Muscle layer of colon (tissue), 2 donors: ENCODE results near the gene RNFT2.
"Not testable (repeated sequence)": the region's sequence is repeated elsewhere in the genome, so short reads cannot be mapped to it uniquely, and the experiment has no call there.

Source experiments
- H3K27ac ChIP-seq: one replicate; pipeline ENCODE4 v1.7.0; 2013; ENCODE audit warnings: low read depth, mild to moderate bottlenecking, low read length, moderate library complexity
- H3K27me3 ChIP-seq, 2 donors: one replicate each; pipeline ENCODE4 v1.7.0; 2013; ENCODE audit warnings: low read length in 2 of 2, mild to moderate bottlenecking in 2 of 2; ENCODE audit not compliant: insufficient read depth in 2 of 2, control insufficient read depth in 1 of 2
- H3K36me3 ChIP-seq: one replicate; pipeline ENCODE4 v1.7.0; 2013; ENCODE audit warnings: mild to moderate bottlenecking, low read length; ENCODE audit not compliant: insufficient read depth
- H3K4me1 ChIP-seq: one replicate; pipeline ENCODE4 v1.7.0; 2013; ENCODE audit warnings: mild to moderate bottlenecking, low read length; ENCODE audit not compliant: insufficient read depth
- H3K4me3 ChIP-seq, 2 donors: one replicate each; pipeline ENCODE4 v1.7.0; 2013; ENCODE audit warnings: low read length in 2 of 2, low read depth in 1 of 2, mild to moderate bottlenecking in 1 of 2, moderate library complexity in 1 of 2
- H3K9ac ChIP-seq: one replicate; pipeline ENCODE4 v1.7.0; 2013; ENCODE audit warnings: low read length
- H3K9me3 ChIP-seq: one replicate; pipeline ENCODE4 v1.7.0; 2013; ENCODE audit warnings: mild to moderate bottlenecking, low read length
- donor health status: abdominal sarcoma.
- donor health status: Adenocarcinoma of cecum.

RNFT2 gene

DNA sequence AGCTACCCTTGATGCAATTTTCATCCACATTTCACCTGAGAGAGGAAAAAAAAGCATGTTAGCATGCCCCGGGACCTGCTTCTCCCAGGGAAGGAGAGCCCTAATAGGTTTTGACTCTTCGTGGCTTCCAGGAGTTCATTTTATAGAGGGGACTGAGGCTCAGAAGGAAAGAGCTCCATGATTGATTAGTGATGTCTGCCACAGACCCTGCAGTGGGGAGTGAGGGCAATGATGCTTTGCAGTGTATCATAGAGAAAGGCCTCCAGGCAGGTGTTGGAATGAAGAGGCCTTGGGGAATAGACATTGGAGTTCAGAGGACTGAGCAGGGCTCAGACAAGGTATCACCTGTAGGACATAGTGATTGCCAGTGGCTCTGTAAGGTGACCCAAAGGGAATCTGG is 41.5 kb downstream of the RNFT2 start:
- H3K9ac ChIP-seq: no peak overlapping the region
- H3K36me3 ChIP-seq: no peaks in the 10 kb centered on the region
- H3K27ac ChIP-seq: no peak overlapping the region
- H3K9me3 ChIP-seq: no peaks in the 10 kb centered on the region
- H3K27me3 ChIP-seq: no peaks in the 10 kb centered on the region
- no peaks in the 10 kb centered on the region for H3K4me1 ChIP-seq
- H3K4me3 ChIP-seq: no peak overlapping the region

DNA sequence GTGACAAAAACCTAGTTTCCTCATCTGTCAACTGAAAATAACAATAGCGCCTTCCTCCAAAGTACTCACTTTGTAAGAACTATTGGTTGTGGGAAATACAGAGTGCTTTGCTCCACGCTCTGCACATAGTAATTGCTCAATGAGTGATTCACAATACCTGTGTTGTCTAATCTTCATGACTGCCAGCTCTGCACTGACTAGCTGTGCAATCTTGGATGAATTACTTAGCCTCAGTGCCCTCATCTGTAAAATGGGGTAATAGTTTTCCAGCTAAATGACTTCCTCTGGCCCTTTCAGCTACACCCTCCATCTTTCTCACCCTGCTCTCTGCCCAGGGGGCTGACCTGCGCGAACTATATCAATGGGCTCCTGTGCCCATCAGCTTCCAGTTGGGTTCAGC is 42.8 kb downstream of the RNFT2 start:
- Histone ChIP-seq H3K9ac (no peak overlapping the region), H3K36me3 (no peaks in the 10 kb centered on the region), H3K27ac (no peak overlapping the region), H3K4me1 (no peaks in the 10 kb centered on the region), H3K9me3 (no peaks in the 10 kb centered on the region), H3K27me3 (no peaks in the 10 kb centered on the region), H3K4me3 (no peak overlapping the region)

DNA sequence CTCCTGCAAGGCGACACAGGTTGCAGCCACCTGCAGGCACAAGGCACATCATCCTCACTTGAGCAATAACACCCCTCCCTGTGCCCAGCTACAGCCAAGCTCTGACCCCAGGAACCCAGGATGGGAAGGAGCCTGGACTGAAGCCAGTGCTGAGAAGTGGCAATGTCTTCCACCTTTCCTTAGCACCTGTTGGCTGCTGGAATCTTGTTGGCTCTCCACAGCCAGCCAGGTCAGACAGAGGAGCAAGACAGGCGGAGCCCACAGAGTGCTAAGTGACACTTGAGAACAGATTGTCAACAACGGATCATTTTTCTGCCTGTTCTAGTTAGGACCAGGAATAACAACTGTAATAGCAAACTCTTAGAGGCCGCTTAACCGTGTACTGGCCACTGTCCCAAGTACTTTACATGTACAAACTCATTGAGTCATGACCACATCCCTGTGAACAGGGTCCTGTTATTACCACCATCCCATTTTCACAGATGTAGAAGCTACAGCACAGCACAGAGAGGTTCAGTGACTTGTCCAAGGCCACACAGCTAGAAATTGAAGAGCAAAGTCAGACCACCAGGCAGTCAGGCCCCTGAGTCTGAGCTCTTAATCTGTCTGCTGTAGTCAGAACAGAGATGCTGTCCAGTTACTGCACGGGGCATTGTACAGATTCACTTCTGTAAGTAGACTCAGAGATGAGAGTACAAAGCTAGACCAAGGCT is 45.6 kb downstream of the RNFT2 start:
- Histone ChIP-seq H3K9ac (no peak overlapping the region), H3K27ac (no peak overlapping the region), H3K9me3 (no peaks in the 10 kb centered on the region), H3K4me3 (no peak overlapping the region), H3K27me3 (no peaks in the 10 kb centered on the region), H3K4me1 (no peaks in the 10 kb centered on the region), H3K36me3 (no peaks in the 10 kb centered on the region)

DNA sequence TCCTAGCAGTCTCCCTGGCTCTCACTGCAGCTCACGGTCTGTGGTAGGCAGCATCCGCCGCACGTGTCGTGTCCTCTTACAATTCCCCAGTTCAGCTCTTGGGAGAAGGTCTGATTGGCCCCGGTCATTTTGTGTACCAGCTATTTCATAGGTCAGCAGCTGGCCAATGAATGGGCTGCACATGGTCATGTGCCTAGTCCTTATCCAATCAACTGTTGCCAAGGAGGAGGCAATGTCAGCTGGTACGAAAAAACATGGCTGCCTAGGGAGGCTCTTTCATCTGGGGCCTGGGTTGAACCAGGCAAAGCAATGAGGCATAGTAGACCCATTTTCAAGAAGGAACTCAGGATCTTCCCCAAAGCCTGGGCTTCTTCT is 46.1 kb downstream of the RNFT2 start:
- Histone ChIP-seq H3K4me3 (no peak overlapping the region), H3K9ac (no peak overlapping the region), H3K27me3 (no peaks in the 10 kb centered on the region), H3K27ac (no peak overlapping the region), H3K9me3 (no peaks in the 10 kb centered on the region), H3K36me3 (no peaks in the 10 kb centered on the region), H3K4me1 (no peaks in the 10 kb centered on the region)

DNA sequence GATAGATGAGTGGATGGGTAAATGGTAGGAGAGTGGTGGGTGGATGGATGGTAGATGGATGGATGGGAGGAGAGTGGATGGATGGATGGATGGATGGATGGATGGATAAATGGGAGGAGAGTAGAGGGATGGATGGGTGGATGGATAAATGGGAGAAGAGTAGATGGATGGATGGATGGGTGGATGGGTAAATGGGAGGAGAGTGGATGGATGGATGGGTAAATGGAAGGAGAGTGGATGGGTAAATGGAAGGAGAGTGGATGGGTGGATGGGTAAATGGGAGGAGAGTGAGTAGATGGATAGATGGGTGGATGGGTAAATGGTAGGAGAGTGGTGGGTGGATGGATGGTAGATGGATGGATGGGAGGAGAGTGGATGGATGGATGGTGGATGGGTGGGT is 51.4 kb downstream of the RNFT2 start:
- not testable (repeated sequence) for H3K4me3 ChIP-seq, H3K9ac ChIP-seq, H3K27me3 ChIP-seq, H3K9me3 ChIP-seq, H3K27ac ChIP-seq, H3K36me3 ChIP-seq, H3K4me1 ChIP-seq

DNA sequence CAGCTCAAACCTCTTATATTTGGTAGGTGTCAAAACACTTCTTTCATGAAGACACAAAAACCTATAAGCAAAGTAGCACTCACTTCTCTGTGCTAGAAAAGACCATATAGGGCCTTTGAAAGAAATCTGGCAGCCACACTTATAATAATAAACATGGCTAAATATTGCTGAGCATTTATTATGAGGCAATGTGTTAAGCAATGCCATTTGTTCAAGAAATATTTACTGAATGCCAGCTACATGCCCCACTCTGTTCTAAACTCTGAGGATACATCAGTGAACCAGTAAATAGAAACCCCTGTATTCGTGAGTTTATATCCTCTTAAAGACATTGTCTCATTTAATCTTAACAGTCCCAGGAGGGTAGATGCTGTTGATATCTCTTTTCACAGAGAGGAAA is 52.0 kb downstream of the RNFT2 start:
- no peak overlapping the region for H3K27ac ChIP-seq
- no peaks in the 10 kb centered on the region for H3K36me3 ChIP-seq
- no peak overlapping the region for H3K9ac ChIP-seq
- H3K4me1 ChIP-seq: no peaks in the 10 kb centered on the region
- H3K27me3 ChIP-seq: no peaks in the 10 kb centered on the region
- no peaks in the 10 kb centered on the region for H3K9me3 ChIP-seq
- H3K4me3 ChIP-seq: no peak overlapping the region

DNA sequence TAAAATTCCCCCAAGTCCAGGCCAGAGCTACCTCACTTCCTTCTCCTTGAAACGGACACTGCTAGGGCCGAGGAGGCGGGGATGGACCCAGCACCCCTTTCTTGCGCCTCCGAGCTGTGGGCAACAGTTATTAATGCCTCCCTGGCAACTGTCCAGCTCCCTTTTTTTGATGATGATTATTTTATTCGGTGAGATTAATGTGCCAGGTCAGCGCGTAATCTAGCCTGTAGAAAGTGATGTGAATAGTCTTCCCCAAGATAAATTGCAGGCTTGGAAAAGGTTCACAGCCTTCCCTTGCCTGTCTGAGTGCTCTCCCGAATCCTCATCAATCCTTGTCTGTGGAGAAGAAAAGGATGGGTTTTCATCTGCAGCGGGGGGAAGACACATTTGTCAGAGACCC is 54.3 kb downstream of the RNFT2 start:
- no peaks in the 10 kb centered on the region for H3K36me3 ChIP-seq
- no peak overlapping the region for H3K4me3 ChIP-seq
- no peaks in the 10 kb centered on the region for H3K27me3 ChIP-seq
- H3K4me1 ChIP-seq: no peaks in the 10 kb centered on the region
- H3K27ac ChIP-seq: no peak overlapping the region
- H3K9ac ChIP-seq: no peak overlapping the region
- H3K9me3 ChIP-seq: no peaks in the 10 kb centered on the region

DNA sequence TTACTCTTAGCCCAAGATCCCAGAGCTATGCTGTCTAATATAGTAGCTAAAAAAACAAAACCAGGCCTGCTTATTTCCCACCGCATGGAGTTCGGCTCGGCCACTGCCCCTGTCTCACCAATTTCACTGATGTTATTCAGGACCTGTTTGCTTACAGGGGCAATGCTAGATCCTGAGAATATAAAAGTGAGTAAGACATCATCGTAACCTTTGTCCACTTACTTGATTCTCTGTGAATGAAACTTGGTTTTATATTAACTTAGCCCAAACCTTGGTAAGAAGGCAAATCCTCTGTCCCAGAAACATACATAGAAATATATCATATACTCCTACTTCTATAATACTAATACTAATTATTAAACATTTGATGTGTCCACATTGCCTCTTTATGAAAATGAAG is 56.6 kb downstream of the RNFT2 start:
- H3K27me3 ChIP-seq: no peaks in the 10 kb centered on the region
- no peak overlapping the region for H3K27ac ChIP-seq
- H3K9ac ChIP-seq: no peak overlapping the region
- no peak overlapping the region for H3K4me3 ChIP-seq
- H3K4me1 ChIP-seq: no peaks in the 10 kb centered on the region
- no peaks in the 10 kb centered on the region for H3K9me3 ChIP-seq
- H3K36me3 ChIP-seq: no peaks in the 10 kb centered on the region

DNA sequence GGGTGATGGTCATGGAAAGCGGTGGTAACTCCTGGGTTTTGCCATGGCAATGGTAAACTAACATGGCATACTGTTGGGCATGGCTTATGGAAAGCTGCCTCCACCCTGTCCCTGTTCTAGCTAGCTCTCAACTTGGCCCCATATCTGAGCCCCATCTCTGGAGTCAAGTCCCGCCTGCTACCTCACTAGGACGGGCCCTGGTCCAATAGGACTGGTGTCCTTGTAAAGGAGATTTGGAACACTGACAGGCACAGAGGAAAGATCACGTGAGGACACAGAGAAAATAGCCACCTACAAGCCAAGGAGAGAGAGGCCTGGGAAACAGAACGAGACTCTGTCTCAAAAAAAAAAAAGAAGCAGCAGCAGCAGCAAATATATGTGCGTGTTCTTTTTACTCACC is 59.8 kb downstream of the RNFT2 start:
- Histone ChIP-seq H3K4me1 (no peaks in the 10 kb centered on the region), H3K9me3 (no peaks in the 10 kb centered on the region), H3K36me3 (no peaks in the 10 kb centered on the region), H3K9ac (no peak overlapping the region), H3K27me3 (no peaks in the 10 kb centered on the region), H3K27ac (no peak overlapping the region), H3K4me3 (no peak overlapping the region)

DNA sequence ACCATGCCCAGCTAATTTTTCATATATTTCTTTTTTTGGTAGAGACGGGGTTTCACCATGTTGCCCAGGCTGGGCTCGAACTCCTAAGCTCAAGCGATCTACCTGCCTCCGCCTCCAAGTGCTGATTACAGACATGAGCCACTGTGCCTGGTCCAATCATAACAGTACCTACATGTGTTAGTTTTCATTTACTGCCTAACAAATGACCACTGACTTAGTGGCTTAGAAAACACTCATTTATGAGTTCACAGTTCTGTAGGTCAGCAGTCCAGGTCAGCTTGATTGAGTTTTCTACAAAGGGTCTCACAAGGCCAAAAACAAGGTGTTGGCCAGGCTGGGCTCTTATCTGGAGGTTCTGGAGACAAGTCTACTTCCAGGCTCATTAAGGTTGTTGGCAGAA is 60.6 kb downstream of the RNFT2 start:
- H3K4me1 ChIP-seq: no peaks in the 10 kb centered on the region
- no peak overlapping the region for H3K4me3 ChIP-seq
- H3K27ac ChIP-seq: no peak overlapping the region
- H3K36me3 ChIP-seq: no peaks in the 10 kb centered on the region
- no peaks in the 10 kb centered on the region for H3K9me3 ChIP-seq
- no peak overlapping the region for H3K9ac ChIP-seq
- no peaks in the 10 kb centered on the region for H3K27me3 ChIP-seq

DNA sequence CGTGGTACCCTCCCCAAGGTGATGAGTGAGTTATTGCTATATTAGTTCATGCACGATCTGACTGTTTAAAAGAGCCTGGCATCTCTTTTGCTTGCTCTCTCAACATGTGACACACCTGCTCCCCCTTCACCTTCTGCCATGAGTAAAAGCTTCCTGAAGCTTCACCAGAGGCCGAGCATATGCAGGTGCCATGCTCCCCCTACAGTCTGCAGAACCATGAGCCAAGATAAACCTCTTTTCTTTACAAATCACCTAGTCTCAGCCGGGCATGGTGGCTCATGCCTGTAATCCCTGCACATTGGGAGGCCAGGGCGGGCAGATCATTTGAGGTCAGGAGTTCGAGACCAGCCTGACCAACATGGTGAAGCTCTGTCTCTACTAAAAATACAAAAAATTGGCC is 61.8 kb downstream of the RNFT2 start:
- H3K9ac ChIP-seq: no peak overlapping the region
- no peaks in the 10 kb centered on the region for H3K27me3 ChIP-seq
- no peak overlapping the region for H3K27ac ChIP-seq
- H3K9me3 ChIP-seq: no peaks in the 10 kb centered on the region
- no peaks in the 10 kb centered on the region for H3K36me3 ChIP-seq
- no peaks in the 10 kb centered on the region for H3K4me1 ChIP-seq
- H3K4me3 ChIP-seq: no peak overlapping the region

DNA sequence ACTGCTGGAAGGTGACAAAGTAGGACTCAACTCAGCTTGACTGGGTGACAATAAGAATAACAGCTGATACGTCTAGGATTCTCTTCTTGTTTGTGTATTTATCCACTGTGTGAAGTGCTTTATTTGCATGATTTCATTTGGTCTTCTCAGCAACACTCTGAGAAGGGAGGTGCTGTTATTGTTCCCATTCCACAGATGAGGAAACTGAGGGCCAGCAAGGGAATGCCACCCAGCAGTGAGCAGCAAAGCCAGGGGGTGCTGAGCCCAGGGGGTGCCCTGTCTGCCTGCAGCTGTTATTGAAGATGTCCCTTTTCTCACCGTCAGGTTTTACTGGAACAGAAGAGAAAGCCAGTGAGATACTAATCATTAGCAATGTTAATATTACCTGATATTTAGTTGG is 62.8 kb downstream of the RNFT2 start:
- no peaks in the 10 kb centered on the region for H3K4me1 ChIP-seq
- H3K27ac ChIP-seq: no peak overlapping the region
- H3K36me3 ChIP-seq: no peaks in the 10 kb centered on the region
- H3K9me3 ChIP-seq: no peaks in the 10 kb centered on the region
- H3K9ac ChIP-seq: no peak overlapping the region
- no peak overlapping the region for H3K4me3 ChIP-seq
- H3K27me3 ChIP-seq: no peaks in the 10 kb centered on the region
